C4-2B (cell line): ENCODE results near the gene FAM89A.

ENCODE experiments used
- H3K27ac ChIP-seq: fragments of 450-650 bp; 2 replicates; pipeline ENCODE4 v1.5.1; 2017
- CTCF ChIP-seq: fragments of 450-650 bp; conservative IDR thresholded peaks from 2 replicates; pipeline ENCODE4 v1.5.1; 2017; ENCODE audit warnings: mild to moderate bottlenecking
- ZFX ChIP-seq: fragments of 450-650 bp; IDR thresholded peaks from 2 replicates; pipeline ENCODE4 v1.6.1; 2017

The FAM89A gene

GRCh38 chr1:231064418-231064817 is 24.4 kb upstream of the FAM89A start:
- TF ChIP-seq CTCF (no peak), ZFX (no peak)
- H3K27ac ChIP-seq = no peak overlapping the region

DNA sequence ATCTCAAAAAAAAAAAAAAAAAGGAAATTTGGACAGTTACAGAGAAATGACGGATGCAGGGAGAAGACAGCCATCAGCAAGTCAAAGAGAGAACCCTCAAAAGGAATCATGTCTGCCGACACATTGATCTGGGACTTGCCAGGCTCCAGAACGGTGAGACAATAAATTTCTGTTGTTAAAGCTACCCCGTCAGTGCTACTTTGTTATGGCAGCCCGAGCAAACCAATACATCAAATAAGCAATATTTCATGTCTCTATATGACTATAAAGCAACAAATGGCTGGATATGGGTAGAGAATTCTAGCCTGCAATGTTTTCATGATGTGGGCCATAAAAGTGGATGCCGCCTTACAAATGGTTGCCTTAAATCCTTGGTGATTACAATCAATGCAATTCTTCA is 23.3 kb upstream of the FAM89A start:
- TF ChIP-seq CTCF = no peak
- no peak for TF ChIP-seq ZFX

GRCh38 chr1:231062500-231063270 is 22.6 kb upstream of the FAM89A start:
- H3K27ac ChIP-seq = no peak overlapping the region
- TF ChIP-seq ZFX (no peak), CTCF (no peak)

More for the DNA sequence above, 23.3 kb upstream of the FAM89A start:
- no peak overlapping the region for H3K27ac ChIP-seq

- no peak overlapping the region for H3K27ac ChIP-seq
- TF ChIP-seq CTCF (no peak), ZFX (no peak)
These were observed 19.6 kb upstream of the FAM89A start for GRCh38 chr1:231059566-231060193.

DNA sequence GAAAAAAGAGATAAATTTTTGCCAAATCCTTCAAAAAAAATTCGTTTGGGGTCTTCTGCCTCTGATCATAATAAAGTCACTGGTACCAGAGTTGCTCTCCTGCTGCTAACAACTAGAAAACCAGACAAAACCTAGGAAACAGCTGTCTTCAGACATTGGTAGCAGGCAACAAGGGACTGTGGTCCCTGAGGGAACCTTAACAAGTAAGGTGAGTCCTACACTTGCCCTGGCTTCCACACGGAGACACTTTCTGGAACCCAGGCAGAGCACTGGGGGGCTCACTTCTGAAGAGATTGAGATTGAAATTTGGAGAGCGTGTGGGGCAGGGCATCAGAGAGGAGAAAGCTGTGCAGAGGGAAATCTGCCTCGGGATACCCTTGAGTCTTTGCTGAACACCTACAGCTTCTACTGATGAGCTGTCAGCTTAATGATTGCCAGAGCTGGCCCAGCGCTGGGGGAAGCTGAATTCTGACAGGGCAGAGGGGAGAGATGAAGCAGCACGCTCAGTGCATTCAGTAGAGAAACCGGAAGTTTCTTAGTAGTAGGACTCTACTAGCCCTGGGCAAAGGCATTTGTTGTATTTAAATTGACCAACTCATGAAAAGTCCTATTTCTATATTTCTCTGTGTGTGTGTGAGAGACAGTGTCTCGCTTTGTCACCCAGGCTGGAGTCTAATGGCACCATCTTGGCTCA is 18.5 kb upstream of the FAM89A start:
- TF ChIP-seq ZFX = no peak
- no peak for TF ChIP-seq CTCF
- no peak overlapping the region for H3K27ac ChIP-seq

DNA sequence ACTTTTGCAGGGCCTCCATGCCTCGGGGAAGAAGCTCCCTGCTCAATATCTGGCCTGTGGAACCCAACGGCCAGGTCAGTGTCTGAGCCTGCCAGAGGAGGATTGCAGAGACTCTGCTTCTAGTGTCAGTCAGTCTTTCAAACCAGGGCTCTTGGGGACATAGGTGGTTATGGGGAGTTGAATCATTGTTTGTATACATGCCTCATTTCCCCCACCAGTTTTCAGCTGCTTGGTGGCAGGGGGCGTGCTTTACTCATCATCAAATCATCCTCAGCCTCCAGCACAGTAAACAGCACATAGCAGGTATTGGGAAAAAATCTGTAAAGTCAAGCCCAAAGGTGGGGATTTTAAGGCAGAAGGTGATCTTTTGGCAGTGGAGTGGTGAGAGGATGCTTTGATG is 17.4 kb upstream of the FAM89A start:
- no peak overlapping the region for H3K27ac ChIP-seq
- TF ChIP-seq ZFX = no peak
- no peak for TF ChIP-seq CTCF

- no peak overlapping the region for H3K27ac ChIP-seq
- TF ChIP-seq CTCF (no peak), ZFX (no peak)
These were observed 15.2 kb upstream of the FAM89A start for GRCh38 chr1:231055271-231055670.
